Left lobe of liver (tissue), 2 donors: ENCODE measurements around the gene MPV17L. TPM values are rescaled to one million over a fixed set of nuclear protein-coding genes. Genes with fewer than 3 reads are reported as not detected.
A peak's percentile ranks its signal among the peaks of the same experiment; 100 is the strongest.
"Not testable (repeated sequence)": the region's sequence is repeated elsewhere in the genome, so short reads cannot be mapped to it uniquely, and the experiment has no call there.

Experiments used
- ATAC-seq: fragments of 200-7000 bp; cut with Tn5 transposase; one replicate; pipeline ENCODE4 v1.9.1; 2020; ENCODE audit warnings: mild to moderate bottlenecking, moderate library complexity
- DNase-seq: peaks from one replicate; pipeline ENCODE4 v3.0.0-alpha.2; 2020; ENCODE audit warnings: low spot score
- total RNA-seq: library from RNA; stranded (reverse); gene quantifications from one replicate; pipeline ENCODE4 v1.2.1, GENCODE V29; 2021
- donor health status: DM: no; HTN: no; CAD: no; lungs with moderate emphysema.
- donor health status: DM: no; HTN: yes; CAD: no.

Gene MPV17L
- total RNA-seq, 1 donor from 2014 or later, result 14.6 TPM

DNA sequence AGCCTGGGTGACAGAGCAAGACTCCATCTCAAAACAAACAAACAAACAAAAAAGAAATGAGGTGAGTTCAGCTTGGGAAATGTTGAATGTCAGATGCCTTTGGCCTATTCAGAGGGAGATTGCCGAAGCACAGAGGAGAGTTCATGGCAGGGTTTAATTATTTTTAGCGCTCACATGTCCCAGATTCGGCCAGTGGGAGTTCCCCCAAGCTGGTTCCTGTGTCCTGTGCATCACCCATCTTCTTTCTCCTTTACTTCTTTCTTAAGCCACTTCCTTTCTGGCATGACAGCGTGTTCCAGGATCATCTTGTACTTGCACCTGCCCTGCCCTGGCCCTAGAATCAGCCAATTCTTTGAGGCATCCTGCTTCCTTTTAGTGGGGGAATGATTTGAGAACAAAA lies 9.2 kb downstream of the MPV17L start:
- peak; percentile 97 for ATAC-seq
- DNase-seq, result peak; percentile 73

DNA sequence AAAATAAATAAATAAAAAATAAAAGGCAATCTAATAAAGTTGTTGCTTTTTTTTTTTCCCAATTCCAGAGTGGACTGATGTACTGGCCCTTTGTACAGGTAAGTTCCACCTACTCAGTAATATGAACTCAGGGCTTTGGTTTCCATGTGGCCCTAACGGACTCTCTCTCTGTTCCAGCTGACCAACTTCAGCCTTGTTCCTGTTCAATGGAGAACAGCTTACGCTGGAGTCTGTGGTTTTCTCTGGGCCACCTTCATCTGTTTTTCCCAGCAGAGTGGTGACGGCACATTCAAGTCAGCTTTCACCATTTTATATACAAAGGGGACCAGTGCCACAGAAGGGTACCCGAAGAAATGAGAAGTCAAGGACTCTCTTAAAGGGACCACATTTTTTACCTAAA lies 12.2 kb downstream of the MPV17L start:
- ATAC-seq, DNase-seq: not testable (repeated sequence)

DNA sequence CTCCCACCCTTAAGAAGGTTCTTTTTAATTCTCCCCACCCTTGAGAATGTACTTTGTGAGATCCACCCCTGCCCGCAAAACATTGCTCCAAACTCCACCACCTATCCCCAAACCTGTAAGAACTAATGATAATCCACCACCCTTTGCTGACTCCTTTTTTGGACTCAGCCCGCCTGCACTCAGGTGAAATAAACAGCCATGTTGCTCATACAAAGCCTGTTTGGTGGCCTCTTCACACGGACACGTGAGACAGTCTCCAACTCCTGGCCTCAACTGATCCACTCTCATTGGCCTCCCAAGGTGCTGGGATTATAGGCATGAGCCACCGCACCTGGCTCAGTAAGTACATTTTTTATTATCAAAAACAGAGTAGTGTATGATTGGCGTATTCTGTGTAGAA lies 13.9 kb downstream of the MPV17L start:
- not testable (repeated sequence) for ATAC-seq

DNA sequence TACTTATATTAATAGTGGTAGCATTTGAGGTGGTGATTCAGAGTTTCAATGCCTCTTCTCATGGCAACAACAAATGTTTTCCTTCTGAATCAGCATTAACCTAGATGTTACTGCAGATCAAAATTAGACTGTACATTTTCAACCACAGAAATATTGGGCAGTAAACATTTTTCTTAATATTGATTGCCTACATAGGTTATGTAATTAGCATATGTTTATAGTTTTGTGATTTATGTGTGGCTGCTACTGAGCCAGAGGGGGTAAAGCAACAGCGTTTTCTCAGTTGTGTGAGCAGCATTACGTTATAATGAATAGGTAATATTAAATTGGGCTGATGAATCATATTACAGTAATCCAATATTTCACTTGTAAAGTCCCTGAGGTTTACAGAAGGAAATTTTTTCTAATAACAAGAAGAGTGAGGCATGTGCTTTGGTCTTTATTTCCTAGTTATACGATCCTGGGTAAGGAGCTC lies 20.0 kb downstream of the MPV17L start:
- ATAC-seq, result no peak
- DNase-seq, result no peak

More for the DNA sequence above, 13.9 kb downstream of the MPV17L start:
- DNase-seq, result not testable (repeated sequence)

DNA sequence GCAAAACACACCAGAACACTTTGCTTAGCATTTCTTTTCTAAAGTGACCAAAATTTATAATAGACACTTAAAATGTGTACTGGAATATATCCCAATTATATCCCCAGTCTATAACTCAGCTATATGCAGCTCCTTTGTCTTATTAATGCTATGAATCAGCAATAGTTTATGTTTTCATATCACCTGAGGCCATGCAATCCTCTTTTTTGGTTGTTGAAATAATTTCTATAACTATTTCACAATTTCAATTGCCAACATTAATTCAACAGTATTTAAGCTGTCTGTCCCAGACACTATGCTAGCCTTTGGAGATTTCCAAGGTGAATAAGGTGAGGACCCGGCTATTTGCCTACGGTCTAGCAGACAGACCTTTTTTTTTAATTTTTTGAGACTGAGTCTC lies 21.6 kb downstream of the MPV17L start:
- DNase-seq (no peak), ATAC-seq (no peak)

DNA sequence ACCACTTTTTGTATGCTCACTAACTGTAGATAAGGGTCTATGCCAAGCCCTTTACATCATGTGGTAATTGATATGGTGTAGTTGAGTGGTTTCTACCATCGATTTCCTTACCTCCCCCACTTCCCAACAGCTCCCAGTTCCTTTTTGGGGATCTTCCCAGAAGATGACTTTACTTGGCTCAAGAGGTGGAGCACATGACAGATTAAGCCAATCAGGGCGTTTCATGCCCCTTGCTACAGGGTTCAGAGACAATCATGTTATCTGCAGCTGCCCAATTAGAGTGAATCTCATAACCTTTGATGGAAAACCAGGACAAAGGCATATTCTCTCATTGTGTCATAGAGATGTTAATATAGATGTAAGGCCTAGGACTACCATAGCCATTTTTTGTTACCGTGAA lies 22.7 kb downstream of the MPV17L start:
- DNase-seq (no peak), ATAC-seq (no peak)

DNA sequence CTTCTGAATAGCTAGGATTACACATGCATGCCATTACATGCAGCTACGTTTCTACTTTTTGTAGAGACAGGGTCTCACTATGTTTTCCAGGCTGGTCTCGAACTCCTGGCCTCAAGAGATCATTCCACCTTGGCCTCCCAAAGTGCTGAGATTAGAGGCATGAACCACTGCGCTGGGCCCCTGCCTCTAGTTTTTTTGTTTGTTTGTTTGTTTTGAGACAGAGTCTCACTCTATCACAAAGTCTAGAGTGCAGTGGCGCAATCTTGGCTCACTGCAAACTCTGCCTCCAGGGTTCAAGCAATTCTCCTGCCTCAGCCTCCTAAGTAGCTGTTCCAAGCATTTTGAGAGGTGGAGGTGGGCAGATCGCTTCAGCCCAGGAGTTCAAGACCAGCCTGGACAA lies 26.1 kb downstream of the MPV17L start:
- DNase-seq, result not testable (repeated sequence)
- ATAC-seq, result peak; percentile 67

DNA sequence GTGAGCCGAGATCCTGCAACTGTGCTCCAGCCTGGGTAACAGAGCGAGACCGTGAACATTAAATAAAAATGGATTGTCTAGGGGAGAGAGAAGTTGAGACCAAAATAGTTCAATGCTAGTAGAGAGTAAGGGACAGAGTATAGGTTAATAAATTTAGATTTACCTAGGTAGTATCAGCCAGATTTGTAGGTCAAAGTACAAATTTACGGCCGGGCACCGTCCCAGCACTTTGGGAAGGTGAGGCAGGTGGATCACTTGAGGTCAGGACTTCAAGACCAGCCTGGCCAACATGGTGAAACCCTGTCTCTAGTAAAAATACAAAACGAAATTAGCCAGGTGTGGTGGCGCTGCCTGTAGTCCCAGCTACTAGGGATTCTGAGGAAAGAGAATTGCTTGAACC lies 26.7 kb downstream of the MPV17L start:
- peak; percentile 84 for ATAC-seq
- DNase-seq, result peak; percentile 80

DNA sequence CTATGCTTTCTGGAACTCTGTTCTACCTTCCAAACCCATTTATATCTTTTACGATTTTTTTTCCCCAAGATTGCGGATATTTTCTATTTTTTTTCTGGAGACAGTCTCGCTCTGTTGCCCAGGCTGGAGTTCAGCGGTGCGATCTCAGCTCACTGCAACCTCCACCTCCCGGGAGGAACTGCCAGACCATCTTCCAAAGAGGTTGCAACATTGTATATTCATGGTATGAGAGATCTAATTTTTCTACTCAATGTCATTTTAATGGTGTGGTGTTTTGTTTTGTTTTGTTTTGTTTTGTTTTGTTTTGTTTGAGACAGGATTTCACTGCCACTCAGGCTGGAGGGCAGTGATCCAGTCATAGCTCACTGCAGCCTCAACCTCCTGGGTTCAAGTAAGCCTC lies 30.3 kb downstream of the MPV17L start:
- DNase-seq (no peak), ATAC-seq (no peak)

DNA sequence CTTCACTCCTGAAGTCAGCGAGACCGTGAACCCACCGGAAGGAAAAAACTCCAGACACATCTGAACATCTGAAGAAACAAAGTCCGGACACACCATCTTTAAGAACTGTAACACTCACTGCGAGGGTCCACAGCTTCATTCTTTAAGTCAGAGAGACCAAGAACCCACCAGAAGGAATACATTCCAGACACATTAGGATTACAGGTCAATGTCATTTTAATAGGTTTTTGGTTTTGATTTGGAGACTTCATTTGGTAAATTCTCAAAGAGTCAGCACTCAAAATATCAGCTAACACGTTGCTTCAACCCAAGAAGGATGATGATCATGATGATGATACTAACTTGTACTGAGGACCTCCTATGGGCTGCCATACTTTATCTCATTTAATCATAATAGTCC lies 31.2 kb downstream of the MPV17L start:
- ATAC-seq, result no peak
- no peak for DNase-seq

DNA sequence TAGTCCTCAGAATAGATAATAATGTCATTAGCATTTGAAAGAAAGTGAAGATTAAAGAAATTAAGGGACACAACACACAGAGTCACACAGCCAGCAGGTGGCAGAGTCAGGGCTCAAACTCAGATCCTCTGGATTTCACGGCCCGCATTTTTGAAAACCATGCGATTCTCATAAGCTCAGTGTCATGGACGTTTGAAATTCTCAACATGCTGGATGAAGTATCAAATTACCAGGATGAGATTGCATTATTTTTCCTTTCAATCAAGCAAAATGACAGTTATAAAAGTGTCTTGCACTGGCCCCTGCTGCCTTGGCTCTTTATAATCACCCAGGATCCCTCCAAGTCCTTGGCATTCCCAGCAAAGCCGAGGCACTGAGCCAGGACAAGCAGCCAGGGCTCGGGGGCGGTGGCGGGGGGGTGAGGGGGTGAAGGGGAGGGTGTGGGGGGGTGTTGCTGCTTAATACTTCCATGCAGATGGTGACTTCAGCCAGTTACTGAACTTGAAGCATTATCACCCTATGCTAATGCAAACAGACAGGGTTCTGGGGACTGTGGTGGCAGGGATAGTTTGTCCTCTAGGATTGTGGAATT lies 32.2 kb downstream of the MPV17L start:
- peak; percentile 98 for ATAC-seq

DNA sequence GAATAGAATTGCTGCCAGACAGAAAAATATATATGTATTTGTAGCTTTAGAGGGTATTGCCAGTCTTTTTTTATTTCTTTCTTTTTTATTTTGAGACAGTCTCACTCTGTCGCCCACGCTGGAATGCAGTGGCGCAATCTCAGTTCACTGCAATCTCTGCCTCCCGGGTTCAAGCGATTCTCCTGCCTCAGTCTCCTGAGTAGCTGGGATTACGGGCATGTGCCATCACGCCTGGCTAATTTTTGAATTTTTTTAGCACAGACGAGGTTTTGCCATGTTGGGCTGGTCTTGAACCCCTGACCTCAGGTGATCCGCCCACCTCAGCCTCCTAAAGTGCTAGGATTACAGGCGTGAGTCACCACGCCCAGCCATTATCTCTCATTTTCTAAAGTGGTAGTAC lies 35.3 kb downstream of the MPV17L start:
- not testable (repeated sequence) for DNase-seq, ATAC-seq

More for the DNA sequence above, 32.2 kb downstream of the MPV17L start:
- DNase-seq, result peak; percentile 62

DNA sequence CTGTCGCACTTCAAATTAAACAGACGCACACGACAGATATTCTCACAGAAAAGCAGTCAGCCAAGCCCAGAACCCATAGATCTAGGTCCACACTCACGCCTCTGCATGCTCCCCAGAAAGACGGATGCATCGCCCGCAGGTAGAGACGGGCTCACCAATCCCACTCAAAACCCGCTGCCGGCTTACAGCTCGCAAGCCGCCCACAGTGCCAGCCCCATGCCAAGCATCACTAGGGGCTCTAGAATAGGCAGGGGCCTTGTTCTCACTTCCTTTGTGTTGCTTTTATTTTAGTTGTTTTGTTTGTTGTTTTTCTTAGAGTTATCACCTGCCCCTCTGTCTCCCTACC lies 38.5 kb downstream of the MPV17L start:
- ATAC-seq (no peak), DNase-seq (no peak)

DNA sequence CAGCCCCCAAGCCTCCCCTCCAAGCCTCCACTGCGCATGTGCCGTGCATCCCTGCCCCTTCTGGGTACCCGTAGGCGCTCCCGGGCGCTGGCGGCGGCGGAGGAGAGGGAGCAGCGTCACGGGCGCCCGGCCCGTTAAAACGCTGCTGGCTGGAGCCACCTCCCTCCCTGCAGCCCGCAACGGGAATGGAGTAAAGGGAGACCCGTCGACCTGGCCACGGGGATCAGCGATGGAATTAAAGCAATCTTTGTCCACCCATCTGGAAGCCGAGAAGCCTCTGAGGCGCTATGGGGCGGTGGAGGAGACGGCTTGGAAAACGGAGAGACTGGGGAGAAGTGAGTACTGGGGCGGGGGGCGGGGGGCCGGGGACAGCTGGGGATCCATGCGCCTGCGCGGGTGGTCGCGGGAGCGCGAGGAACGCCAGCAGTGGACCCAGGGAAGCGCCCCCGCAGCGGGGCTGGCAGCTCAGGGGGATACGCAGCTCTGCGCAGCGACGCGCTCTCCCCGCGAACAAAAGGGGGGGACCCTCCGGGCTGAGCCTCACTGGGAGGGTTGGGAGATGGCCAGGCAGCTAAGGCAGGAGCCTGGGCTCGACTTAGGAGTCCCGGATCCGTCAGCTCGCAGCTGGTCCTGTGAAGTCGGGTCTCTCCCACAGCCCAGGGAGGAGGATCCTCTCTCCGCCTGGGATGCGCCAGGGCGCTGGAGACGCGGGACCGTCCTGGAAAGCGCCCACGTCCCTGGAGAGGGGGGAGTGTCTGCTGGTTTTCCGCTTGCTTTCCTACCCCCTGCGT lies 39.1 kb downstream of the MPV17L start, which contains the start of gene BMERB1:
Gene BMERB1 (plus strand): TSS at position 164 of the 791 bp plus-strand sequence. CDS start 66 bp downstream, at position 230.
- ATAC-seq (peak; percentile 83), DNase-seq (peak; percentile 73)

DNA sequence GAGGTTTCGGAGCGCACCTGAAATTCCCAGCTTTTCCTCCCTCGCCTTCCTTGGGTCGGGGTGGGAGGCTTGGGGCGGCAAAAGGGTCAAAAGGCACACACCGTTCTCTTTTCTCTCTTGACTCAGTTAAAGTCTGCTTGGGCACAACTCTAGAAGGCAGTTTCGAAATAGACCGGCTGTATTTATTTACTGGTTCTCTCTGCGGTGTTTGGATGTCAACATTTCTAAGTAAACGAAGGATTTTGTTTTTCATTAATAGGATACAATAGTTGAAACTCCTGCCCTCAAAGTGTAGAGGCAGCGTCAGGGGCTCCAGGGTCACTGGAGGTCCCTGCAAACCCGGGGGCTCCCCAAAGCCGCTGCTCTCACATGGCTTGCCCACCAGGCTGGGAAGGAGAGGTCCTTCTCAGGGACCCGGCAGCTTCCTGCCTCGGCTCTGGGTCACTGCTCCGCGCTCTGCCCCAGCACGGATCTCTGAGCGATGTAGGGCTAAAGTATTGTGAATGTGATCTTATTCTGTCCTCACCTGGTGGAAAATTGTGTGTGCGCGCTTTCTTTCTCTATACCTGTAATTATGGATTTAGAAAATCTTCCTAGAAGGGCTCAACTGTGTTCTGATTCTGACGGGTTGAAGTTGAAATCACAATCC lies 39.8 kb downstream of the MPV17L start:
- DNase-seq (no peak), ATAC-seq (peak; percentile 64)

DNA sequence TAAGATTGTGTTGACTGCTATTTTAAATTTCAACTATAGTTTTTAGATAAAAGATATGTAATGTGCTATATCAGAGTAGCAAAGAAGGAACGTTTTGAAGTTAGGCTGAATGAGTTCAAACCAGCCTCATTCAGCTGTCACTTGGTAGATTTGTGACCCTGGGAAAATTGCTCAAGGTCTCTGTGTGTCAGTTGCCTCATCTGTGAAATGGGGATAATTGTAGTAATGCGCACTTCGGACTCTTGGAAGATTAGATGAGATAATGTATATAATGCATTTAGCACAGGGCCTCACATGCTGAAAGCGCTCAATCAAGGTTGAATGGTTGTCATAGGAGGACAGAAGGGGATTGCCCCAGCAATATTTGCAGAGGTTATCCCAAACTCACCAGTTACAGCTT lies 43.5 kb downstream of the MPV17L start:
- DNase-seq (no peak), ATAC-seq (no peak)

DNA sequence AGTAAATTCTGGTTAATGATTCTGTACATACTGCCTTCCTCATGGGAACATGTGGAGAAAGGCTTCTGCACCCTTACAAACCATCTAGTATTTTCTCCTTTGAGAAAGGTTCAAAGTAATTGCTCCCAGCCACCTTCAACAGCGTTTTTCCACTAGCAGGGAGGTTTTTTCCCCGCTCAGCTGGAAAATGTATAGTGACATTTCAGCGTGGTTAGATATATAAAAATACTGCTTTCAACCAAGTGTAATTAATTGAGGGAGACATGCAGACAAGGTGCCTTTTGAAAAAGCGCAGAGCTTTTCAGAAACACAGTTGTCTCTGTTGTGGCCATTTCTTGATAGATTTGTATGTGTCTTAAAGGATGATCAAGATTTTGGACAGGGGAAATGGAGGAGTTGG lies 44.0 kb downstream of the MPV17L start:
- ATAC-seq, result no peak
- DNase-seq, result no peak

DNA sequence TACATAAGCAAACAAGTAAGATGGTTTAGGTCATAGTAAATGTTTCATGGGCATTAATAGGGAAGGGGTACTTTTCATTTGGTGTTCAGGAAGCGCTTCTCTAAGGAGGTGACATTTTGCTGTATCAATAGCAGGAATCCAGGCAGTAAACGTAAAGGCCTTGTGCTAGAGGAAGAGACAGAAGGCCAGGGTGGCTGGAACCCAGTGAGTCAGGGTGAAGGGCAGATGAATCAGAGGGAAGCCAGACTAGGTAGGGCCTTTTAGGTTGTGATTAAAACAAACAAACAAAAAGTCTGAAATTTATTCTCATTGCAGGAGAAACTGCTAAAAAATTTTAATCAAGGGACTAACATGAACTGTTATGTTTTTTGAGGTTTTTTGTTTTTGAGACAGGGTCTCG lies 45.3 kb downstream of the MPV17L start:
- DNase-seq, result no peak

DNA sequence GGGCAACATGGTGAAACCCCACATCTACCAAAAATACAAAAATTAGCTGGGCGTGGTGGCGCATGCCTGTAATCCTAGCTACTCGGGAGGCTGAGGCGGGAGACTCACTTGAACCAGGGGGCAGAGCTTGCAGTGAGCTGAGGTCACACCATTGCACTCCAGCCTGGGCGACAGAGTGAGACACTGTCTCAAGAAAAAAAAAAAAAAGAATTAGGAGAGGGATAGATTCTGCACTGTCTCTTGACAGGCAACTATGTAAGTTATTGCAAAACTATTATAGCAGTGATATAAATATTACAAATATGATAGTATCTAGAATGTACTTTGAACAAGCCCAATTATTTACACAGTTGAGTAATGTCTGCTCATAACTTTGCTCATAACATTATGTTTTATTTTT lies 46.6 kb downstream of the MPV17L start:
- ATAC-seq, DNase-seq: not testable (repeated sequence)

More for the DNA sequence above, 45.3 kb downstream of the MPV17L start:
- ATAC-seq, result no peak

DNA sequence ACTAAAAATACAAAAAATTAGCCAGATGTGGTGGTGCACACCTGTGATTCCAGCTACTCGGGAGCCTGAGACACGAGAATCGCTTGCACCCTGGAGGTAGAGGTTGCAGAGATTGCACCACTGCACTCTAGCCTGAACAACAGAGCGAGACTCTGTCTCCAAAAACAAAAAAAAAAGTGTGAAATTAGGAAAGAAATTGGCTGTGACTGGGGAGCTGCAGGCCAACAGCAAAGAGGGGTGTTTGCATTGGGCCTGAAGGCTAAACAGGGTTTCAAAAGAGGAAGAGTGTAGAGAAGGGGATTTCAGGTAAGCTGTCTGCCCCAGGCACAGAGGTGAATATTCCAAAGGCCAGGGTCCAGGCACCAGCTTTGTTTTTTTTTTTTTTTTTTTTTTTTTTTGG lies 48.2 kb downstream of the MPV17L start:
- DNase-seq (peak; percentile 79), ATAC-seq (peak; percentile 93)

DNA sequence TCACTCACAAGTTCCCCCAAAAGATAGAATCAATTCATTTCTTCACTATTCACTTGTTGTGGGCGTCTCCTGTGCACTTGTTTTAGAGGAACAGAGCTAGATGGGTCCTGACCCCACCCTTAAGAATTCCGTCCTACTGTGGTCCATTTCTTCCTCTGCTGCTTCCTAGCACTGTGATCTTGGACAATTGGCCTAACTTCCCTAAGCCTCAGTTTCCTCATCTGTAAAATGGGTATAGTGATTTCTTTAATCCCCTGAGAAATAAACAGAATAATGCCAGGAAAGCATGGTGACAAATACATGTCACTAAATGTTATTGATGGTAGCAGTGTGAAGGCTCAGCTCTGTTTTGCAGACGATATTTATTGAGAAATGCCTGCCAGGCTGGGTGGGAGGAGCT lies 48.7 kb downstream of the MPV17L start:
- DNase-seq, result no peak
- no peak for ATAC-seq

DNA sequence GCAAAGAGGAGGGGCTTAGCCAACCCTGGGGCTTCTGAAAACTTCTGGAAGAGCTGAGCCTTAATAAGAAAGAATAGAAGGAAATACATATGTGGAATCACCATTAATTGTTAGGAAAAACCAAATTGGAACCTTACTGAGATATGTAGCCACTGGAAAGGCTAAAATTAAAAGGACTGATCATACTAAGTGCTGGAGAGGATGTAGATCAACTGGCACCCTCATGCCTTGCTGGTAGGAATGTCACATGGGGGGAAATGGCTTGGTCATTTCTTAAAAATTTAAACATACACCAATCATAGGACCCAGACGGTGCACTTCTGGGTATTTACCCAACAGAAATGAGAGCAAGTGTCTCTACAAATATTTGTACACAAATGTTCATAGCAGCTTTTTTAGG lies 49.9 kb downstream of the MPV17L start:
- DNase-seq (no peak), ATAC-seq (no peak)
